A673 (cell line): Measurements from ENCODE around the gene SYS1. TPM values are rescaled to one million over a fixed set of nuclear protein-coding genes. Genes with fewer than 3 reads are reported as not detected.

ENCODE experiments used
- BruUV-seq: library from RNA; stranded (reverse); fragments of 400-500 nt; replicated peaks from 2 replicates; lab custom pipeline; 2021; lab: Mats Ljungman, UMichigan
- CTCF ChIA-PET: fragments of 300-600 bp; sonication (Branson Sonifier 250); formaldehyde crosslinking; loops from one replicate; lab custom pipeline; 2022; ENCODE audit warnings: antibody characterized with exemption; lab: Charles Lee
- POLR2A ChIA-PET: fragments of 300-600 bp; sonication (Branson Sonifier 250); formaldehyde crosslinking; loops from one replicate; lab custom pipeline; 2022; ENCODE audit warnings: antibody characterized with exemption; ENCODE audit not compliant: low non-redundant PET; lab: Charles Lee
- DNase-seq: peaks from one replicate; pipeline ENCODE4 v3.0.0-alpha.2; 2015; ENCODE audit warnings: low spot score
- H3K27ac ChIP-seq: fragments of 200-600 bp; sonication (generic); 2 replicates; pipeline ENCODE4 v1.5.1; 2016; ENCODE audit warnings: mixed run types, low read depth, mild to moderate bottlenecking, mixed read lengths, antibody characterized with exemption, low read length; ENCODE audit not compliant: poor library complexity, severe bottlenecking
- H3K27me3 ChIP-seq: fragments of 200-600 bp; sonication (generic); replicated peaks from 2 replicates; pipeline ENCODE4 v1.6.1; 2017; ENCODE audit warnings: mixed run types, low read depth, mild to moderate bottlenecking, mixed read lengths, antibody characterized with exemption, low read length; ENCODE audit not compliant: insufficient read depth, poor library complexity
- H3K36me3 ChIP-seq: fragments of 200-600 bp; sonication (generic); 2 replicates; pipeline ENCODE4 v1.6.1; 2016; ENCODE audit warnings: mixed run types, mild to moderate bottlenecking, mixed read lengths, antibody characterized with exemption, low read length; ENCODE audit not compliant: insufficient read depth, poor library complexity, severe bottlenecking
- H3K4me1 ChIP-seq: fragments of 200-600 bp; sonication (generic); 2 replicates; pipeline ENCODE4 v1.6.1; 2017; ENCODE audit warnings: mixed run types, mild to moderate bottlenecking, mixed read lengths, antibody characterized with exemption, low read length; ENCODE audit not compliant: insufficient read depth, poor library complexity, severe bottlenecking
- H3K4me3 ChIP-seq: fragments of 200-600 bp; sonication (generic); 2 replicates; pipeline ENCODE4 v1.5.1; 2016; ENCODE audit warnings: low read depth, mixed run types, mild to moderate bottlenecking, mixed read lengths, low read length; ENCODE audit not compliant: poor library complexity, severe bottlenecking
- H3K9me3 ChIP-seq: fragments of 200-600 bp; sonication (generic); 2 replicates; pipeline ENCODE4 v1.6.1; 2016; ENCODE audit warnings: mixed run types, low read depth, mild to moderate bottlenecking, mixed read lengths, antibody characterized with exemption, low read length; ENCODE audit not compliant: poor library complexity, severe bottlenecking
- CTCF ChIP-seq: fragments of 300-800, 200-600 bp; sonication (generic); conservative IDR thresholded peaks from 2 replicates; pipeline ENCODE4 v1.5.1; 2017; ENCODE audit warnings: low read depth, mild to moderate bottlenecking, antibody characterized with exemption, low read length, moderate library complexity, mixed read lengths
- EZH2 ChIP-seq: fragments of 200-600 bp; sonication (generic); IDR thresholded peaks from 2 replicates; pipeline ENCODE4 v1.6.1; 2017; ENCODE audit warnings: borderline replicate concordance, low read depth, mild to moderate bottlenecking, mixed read lengths, antibody characterized with exemption, low read length; ENCODE audit not compliant: poor library complexity, severe bottlenecking
- intact Hi-C: fragments of 100-400 bp; cut with micrococcal nuclease; formaldehyde crosslinking; loops from one replicate; pipeline ENCODE4 v1.10.0; 2022; ENCODE audit not compliant: unreplicated experiment
- total RNA-seq: library from RNA; stranded (reverse); gene quantifications from 2 replicates; pipeline ENCODE4 v1.2.3, GENCODE V29; 2021

SYS1 gene
- total RNA-seq, 1 experiment from 2014 or later, result 22.8 TPM

DNA sequence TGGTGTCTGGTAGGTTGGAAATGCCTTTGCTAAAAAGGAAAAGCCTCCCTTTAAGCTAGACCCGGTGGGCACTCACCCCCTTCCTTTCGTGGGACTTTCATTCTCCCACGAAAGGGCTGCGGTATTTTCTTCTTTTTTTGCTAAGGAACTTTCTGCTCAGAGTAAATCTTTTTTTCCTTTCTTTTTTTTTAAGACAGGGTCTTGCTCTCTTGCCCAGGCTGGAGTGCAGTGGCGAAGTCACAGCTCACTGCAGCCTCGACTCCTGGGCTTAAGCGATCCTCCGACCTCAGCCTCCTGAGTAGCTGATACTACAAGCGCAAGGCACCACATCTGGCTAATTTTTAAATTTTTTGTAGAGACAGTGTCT lies 11.1 kb downstream of the SYS1 start:
- no TSS peak for BruUV-seq
- H3K4me3 ChIP-seq, result peak overlapping the region; percentile 52
- DNase-seq, result no peak
- CTCF ChIA-PET, result interaction anchor here (0.7 to 3.9 kb wide), 9 partner anchors 11 to 397 kb away, joined by 3 to 63 read pairs (median 7); partner anchors contain the start of genes PIGT and SYS1
- intact Hi-C loops, result loop anchor here (1.0 kb wide), 1 partner anchor 63 kb away; no protein-coding TSS in a partner anchor
- TF ChIP-seq EZH2 (no peak), CTCF (no peak)
- no peaks in the 10 kb centered on the region for H3K27me3 ChIP-seq
- no peaks in the 10 kb centered on the region for H3K4me1 ChIP-seq
- H3K27ac ChIP-seq, result no peak overlapping the region
- H3K36me3 ChIP-seq, result no peaks in the 10 kb centered on the region
- POLR2A ChIA-PET, result interaction anchor here (0.6 kb wide), 1 partner anchor 69 kb away, joined by 12 read pairs; no protein-coding TSS in a partner anchor
- H3K9me3 ChIP-seq, result no peaks in the 10 kb centered on the region

GRCh38 chr20:45374966-45375365 lies 12.0 kb downstream of the SYS1 start:
- H3K4me3 ChIP-seq, result no peak overlapping the region
- H3K4me1 ChIP-seq, result no peaks in the 10 kb centered on the region
- no TSS peak for BruUV-seq
- intact Hi-C loops, result loop anchor here (1.0 kb wide), 1 partner anchor 62 kb away; no protein-coding TSS in a partner anchor
- no peak for TF ChIP-seq EZH2
- TF ChIP-seq CTCF, result no peak
- no peak overlapping the region for H3K27ac ChIP-seq
- no peak for DNase-seq
- H3K36me3 ChIP-seq, result no peaks in the 10 kb centered on the region
- POLR2A ChIA-PET, result no interaction called here
- CTCF ChIA-PET, result interaction anchor here (3.9 kb wide), 1 partner anchor 61 kb away, joined by 63 read pairs; no protein-coding TSS in a partner anchor
- no peaks in the 10 kb centered on the region for H3K27me3 ChIP-seq
- no peaks in the 10 kb centered on the region for H3K9me3 ChIP-seq

- Histone ChIP-seq H3K36me3 (no peaks in the 10 kb centered on the region), H3K27ac (no peak overlapping the region), H3K4me1 (no peaks in the 10 kb centered on the region), H3K9me3 (no peaks in the 10 kb centered on the region), H3K27me3 (no peaks in the 10 kb centered on the region), H3K4me3 (no peak overlapping the region)
- intact Hi-C loops, result no loop called here
- BruUV-seq, result no TSS peak
- TF ChIP-seq EZH2 (no peak), CTCF (no peak)
- DNase-seq, result no peak
- ChIA-PET POLR2A (no interaction called here), CTCF (no interaction called here)
These were observed 14.3 kb downstream of the SYS1 start for GRCh38 chr20:45377269-45377668.
